Spleen (tissue), 11 donors: ENCODE data around the gene TXNRD2. TPM values are rescaled to one million over a fixed set of nuclear protein-coding genes. Genes with fewer than 3 reads are reported as not detected.

Source experiments
- DNase-seq: peaks from one replicate; pipeline ENCODE4 v3.0.0-alpha.2; 2020
- H3K27ac ChIP-seq, 8 donors: fragments of 200-600 bp; sonication (generic) in 7 of 8; 1 replicate in 4 of 8; 2 replicates in 4 of 8; pipeline versions ENCODE4 v1.5.0 to v1.8.0; 2016 to 2021; ENCODE audit warnings: inconsistent platforms in 4 of 8, mild to moderate bottlenecking in 4 of 8, moderate library complexity in 1 of 8
- H3K27me3 ChIP-seq, 7 donors: fragments of 200-600 bp; sonication (generic) in 6 of 7; replicated peaks in 1 of 7; 1 replicate in 4 of 7; 2 replicates in 3 of 7; pipeline versions ENCODE4 v1.5.0 to v1.8.0; 2016 to 2021; ENCODE audit warnings: inconsistent platforms in 3 of 7, mild to moderate bottlenecking in 1 of 7
- H3K36me3 ChIP-seq, 6 donors: fragments of 200-600 bp; sonication (generic) in 5 of 6; 1 replicate in 4 of 6; 2 replicates in 2 of 6; pipeline versions ENCODE4 v1.5.0 to v1.8.0; 2016 to 2021; ENCODE audit warnings: inconsistent platforms in 2 of 6
- H3K4me1 ChIP-seq, 6 donors: fragments of 200-600 bp; sonication (generic) in 5 of 6; 1 replicate in 3 of 6; 2 replicates in 3 of 6; pipeline versions ENCODE4 v1.5.0 to v1.8.0; 2016 to 2021; ENCODE audit warnings: inconsistent platforms in 3 of 6
- H3K4me3 ChIP-seq, 8 donors: fragments of 200-600 bp; sonication (generic) in 7 of 8; 1 replicate in 4 of 8; 2 replicates in 4 of 8; pipeline versions ENCODE4 v1.5.0 to v1.8.0; 2016 to 2021; ENCODE audit warnings: inconsistent platforms in 4 of 8, mild to moderate bottlenecking in 4 of 8, moderate library complexity in 2 of 8
- H3K9me3 ChIP-seq, 8 donors: fragments of 200-600 bp; sonication (generic) in 7 of 8; 1 replicate in 4 of 8; 2 replicates in 4 of 8; pipeline versions ENCODE4 v1.5.0 to v1.8.0; 2016 to 2021; ENCODE audit warnings: inconsistent platforms in 4 of 8
- POLR2A ChIP-seq, 3 donors: fragments of 450-650 bp; IDR thresholded peaks; one replicate each; pipeline ENCODE4 v1.5.1; 2017; ENCODE audit warnings: antibody characterized with exemption in 3 of 3, mild to moderate bottlenecking in 1 of 3
- POLR2AphosphoS5 ChIP-seq, 3 donors: sonication (generic); formaldehyde crosslinking; IDR thresholded peaks; one replicate each; pipeline ENCODE4 v1.5.1; 2017; ENCODE audit warnings: antibody characterized with exemption in 3 of 3
- WGBS, 5 donors: extraction: QIAGEN DNeasy Blood & Tissue Kit in 3 of 5; methylation state at CpG; one replicate each; pipeline versions ENCODE4 v1.1.5 to v1.1.7; 2013 to 2018; 5-methylcytosine and 5-hydroxymethylcytosine counted together
- intact Hi-C: fragments of 100-400 bp; cut with DNase I; formaldehyde crosslinking; loops from one replicate; pipeline ENCODE4 v1.15.0; 2023; ENCODE audit warnings: low total_unique reads
- polyA plus RNA-seq, 3 donors: library from polyadenylated mRNA; stranded (reverse); fragments of 200-250 nt; gene quantifications; one replicate each; pipeline ENCODE4 v1.2.1, GENCODE V29; 2013
- total RNA-seq, 7 donors: library from RNA; depleted of rRNA in 3 of 7; stranded (reverse); fragments of >200 nt in 3 of 7; fragmentation: NEBNext Ultra II Directional in 4 of 7; extraction: Animal tissue kit (Norgen Biotek cat#: 25700) in 4 of 7; gene quantifications; one replicate each; pipeline versions ENCODE4 v1.1.0 to v1.2.1, GENCODE V29; 2016 to 2021
- TF ChIP-seq, protein P1 (sequence below), 11 experiments: fragments of 200-600 bp in 7 of 11; fragments of 450-650 bp in 4 of 11; sonication (generic) in 4 of 11; IDR thresholded peaks in 8 of 11; conservative IDR thresholded peaks in 3 of 11; 1 replicate in 7 of 11; 2 replicates in 4 of 11; pipeline versions ENCODE4 v1.4.0 to v1.8.0; 2016 to 2021; ENCODE audit warnings: antibody characterized with exemption in 11 of 11, inconsistent platforms in 4 of 11, mild to moderate bottlenecking in 1 of 11
- donor health status: healthy with polysubstance abuse.
- donor health status: DM: no; HTN: no; CAD: no; lungs with moderate emphysema.
- donor health status: DM: no; HTN: no; CAD: no.
- donor health status: Bipolar disorder and iron deficiency.
- donor health status: healthy.
- donor health status: DM: no; HTN: no; CAD: no.
- donor health status: DM: yes; HTN: yes; CAD: no.

Gene TXNRD2
- total and polyA plus RNA-seq, 10 donors: 21.6 to 45.9 (median 35.5) TPM

DNA sequence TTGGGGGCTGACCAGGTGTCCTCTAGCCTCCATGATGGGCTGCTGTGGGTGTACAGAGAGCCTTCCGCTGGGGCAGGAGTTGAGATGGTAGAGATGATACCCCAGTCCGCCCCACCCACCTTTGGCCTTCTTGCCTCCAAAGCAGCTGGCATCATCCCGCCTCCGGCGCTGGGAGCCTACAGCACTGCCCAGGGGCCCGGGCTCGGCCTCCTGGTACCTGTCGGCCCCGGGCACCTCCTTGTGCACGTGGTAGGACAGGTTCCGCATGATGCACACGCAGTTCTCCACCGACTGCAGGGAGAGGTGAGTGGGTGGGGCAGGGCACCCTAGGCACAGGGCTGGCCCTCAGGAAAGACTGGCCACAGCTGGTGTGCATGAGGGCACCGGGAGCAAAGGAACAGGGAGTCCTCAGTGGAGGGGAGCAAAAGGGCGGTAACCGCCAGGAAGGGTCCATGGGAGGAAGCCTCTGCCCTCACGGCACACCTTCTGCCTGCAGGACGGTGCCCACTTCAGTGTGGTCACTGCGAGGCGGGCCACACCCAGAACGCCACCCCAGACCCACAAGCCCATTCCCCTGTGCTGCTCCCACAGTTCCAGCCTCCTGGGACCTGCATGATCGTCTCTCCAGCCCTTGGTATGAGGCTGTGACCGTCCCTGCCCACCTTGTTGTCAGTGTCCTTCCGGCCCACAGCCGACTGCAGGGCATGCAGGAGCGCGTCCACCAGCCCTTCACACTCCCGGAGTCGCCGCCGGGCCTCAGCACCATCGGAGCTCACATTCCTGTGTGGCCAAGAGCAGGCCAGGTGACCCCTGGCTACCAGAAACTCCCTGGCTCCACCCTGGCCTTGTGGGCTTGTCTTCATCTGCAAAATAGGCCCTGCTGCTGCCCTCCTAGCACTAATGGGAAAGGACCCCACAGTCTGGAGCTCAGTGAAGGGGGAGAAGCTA, 36.0 kb upstream of the TXNRD2 start:
- 89 to 94% (median 91%) methylated on average over 18 to 32 of the region's 32 CpGs for WGBS, 5 donors
- Histone ChIP-seq H3K4me3 (no peak overlapping the region), H3K27me3 (no peaks in the 10 kb centered on the region), H3K27ac (no peak overlapping the region), H3K4me1 (peaks cover 0 to 40% (median 12%) of the 10 kb centered on the region in 6 donors), H3K9me3 (no peaks in the 10 kb centered on the region), H3K36me3 (peaks cover 0 to 82% (median 19%) of the 10 kb centered on the region in 6 donors)
- no peak for DNase-seq
- intact Hi-C loops: loop anchor here (10.0 kb wide), 1 partner anchor 147 kb away; no protein-coding TSS in a partner anchor
- TF ChIP-seq, protein P1, sequence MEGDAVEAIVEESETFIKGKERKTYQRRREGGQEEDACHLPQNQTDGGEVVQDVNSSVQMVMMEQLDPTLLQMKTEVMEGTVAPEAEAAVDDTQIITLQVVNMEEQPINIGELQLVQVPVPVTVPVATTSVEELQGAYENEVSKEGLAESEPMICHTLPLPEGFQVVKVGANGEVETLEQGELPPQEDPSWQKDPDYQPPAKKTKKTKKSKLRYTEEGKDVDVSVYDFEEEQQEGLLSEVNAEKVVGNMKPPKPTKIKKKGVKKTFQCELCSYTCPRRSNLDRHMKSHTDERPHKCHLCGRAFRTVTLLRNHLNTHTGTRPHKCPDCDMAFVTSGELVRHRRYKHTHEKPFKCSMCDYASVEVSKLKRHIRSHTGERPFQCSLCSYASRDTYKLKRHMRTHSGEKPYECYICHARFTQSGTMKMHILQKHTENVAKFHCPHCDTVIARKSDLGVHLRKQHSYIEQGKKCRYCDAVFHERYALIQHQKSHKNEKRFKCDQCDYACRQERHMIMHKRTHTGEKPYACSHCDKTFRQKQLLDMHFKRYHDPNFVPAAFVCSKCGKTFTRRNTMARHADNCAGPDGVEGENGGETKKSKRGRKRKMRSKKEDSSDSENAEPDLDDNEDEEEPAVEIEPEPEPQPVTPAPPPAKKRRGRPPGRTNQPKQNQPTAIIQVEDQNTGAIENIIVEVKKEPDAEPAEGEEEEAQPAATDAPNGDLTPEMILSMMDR (IDR thresholded peaks at IDR 0.05 in 8 of 11, conservative IDR thresholded peaks at IDR 0.05 in 3 of 11): no peak
- TF ChIP-seq POLR2A (IDR thresholded peaks at IDR 0.05) (no peak), POLR2AphosphoS5 (IDR thresholded peaks at IDR 0.05) (no peak)

DNA sequence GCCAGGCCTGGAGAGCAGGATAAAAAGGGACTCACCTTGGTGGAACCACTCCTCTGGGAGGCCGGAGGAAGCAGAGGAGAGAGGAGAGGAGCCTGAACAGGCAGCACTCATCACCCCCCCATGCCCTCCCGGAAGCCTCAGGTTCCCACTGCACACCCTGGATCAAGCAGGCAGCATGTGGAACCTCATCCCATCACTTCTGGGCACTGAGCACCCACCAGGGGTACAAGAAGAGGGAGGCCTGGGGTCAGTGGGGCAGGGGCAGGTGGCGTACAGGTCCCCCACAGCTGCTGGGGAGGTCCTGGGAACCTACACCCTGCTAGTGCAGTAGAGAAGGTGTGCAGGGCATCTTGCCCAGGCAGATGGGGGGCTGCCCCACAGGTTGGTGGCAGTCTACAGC, 35.1 kb upstream of the TXNRD2 start:
- intact Hi-C loops: loop anchor here (10.0 kb wide), 1 partner anchor 148 kb away; no protein-coding TSS in a partner anchor
- Histone ChIP-seq H3K4me3 (no peak overlapping the region), H3K27ac (no peak overlapping the region), H3K27me3 (no peaks in the 10 kb centered on the region), H3K4me1 (peaks cover 0 to 49% (median 13%) of the 10 kb centered on the region in 6 donors), H3K36me3 (peaks cover 0 to 87% (median 18%) of the 10 kb centered on the region in 6 donors), H3K9me3 (no peaks in the 10 kb centered on the region)
- DNase-seq: no peak
- TF ChIP-seq POLR2AphosphoS5 (IDR thresholded peaks at IDR 0.05) (no peak), POLR2A (IDR thresholded peaks at IDR 0.05) (no peak)
- TF ChIP-seq, protein P1 (IDR thresholded peaks at IDR 0.05 in 8 of 11, conservative IDR thresholded peaks at IDR 0.05 in 3 of 11): no peak
- 79 to 100% (median 91%) methylated on average over 2 to 3 of the region's 3 CpGs for WGBS, 5 donors

- TF ChIP-seq POLR2AphosphoS5 (IDR thresholded peaks at IDR 0.05): no peak
- no peak for TF ChIP-seq POLR2A (IDR thresholded peaks at IDR 0.05)
- peaks cover 0 to 59% (median 23%) of the 10 kb centered on the region in 6 donors for H3K4me1 ChIP-seq
- H3K36me3 ChIP-seq: peaks cover 0 to 87% (median 13%) of the 10 kb centered on the region in 6 donors
- 63 to 70% (median 65%) methylated on average over 3 to 4 of the region's 4 CpGs for WGBS, 5 donors
- intact Hi-C loops: loop anchor here (10.0 kb wide), 1 partner anchor 149 kb away; no protein-coding TSS in a partner anchor
- peak overlapping the region in 2 of 8 donors; percentile 12 to 24 for H3K27ac ChIP-seq
- no peaks in the 10 kb centered on the region for H3K9me3 ChIP-seq
- H3K4me3 ChIP-seq: no peak overlapping the region
- no peak for DNase-seq
- no peaks in the 10 kb centered on the region for H3K27me3 ChIP-seq
Measured at GRCh38 chr22:19975707-19976035, 34.1 kb upstream of the TXNRD2 start.

DNA sequence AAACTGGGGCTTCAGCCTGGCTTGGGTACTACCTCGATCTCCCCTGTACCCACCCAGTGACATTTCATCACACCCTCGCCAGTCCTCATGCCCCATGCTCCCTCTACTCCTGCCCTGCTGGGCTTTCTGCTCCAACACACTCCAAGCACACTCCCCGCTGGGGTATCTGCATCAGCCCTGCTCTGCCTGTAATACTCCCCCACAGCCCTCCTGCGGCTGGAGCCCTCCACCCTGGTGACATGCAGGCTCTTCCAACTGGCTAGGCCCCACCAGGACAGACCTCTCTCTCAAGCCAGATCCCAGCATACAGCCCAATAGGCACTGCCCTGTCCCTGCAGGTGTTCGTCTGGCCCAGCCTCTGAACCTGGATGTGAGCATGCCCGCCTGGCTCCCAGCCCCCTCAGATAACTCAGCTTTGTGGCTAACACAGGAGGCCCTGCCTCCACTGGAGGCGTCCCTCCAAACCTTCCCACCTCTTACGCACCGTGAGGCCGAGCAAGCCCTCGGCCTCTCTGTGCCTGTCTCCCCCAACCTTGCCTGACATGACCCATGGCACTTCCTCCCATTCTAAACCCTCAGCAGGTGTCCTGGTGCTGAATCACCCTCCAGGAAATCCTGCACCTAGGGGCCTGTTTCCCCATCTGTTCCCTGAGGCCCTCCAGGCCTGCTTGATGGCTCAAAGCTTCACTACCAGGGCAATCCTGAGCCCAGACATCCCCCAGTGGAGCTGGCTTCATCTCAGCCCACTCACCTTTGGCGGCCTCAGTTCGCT, 33.5 kb upstream of the TXNRD2 start:
- no peak for DNase-seq
- Histone ChIP-seq H3K27ac (peak overlapping the region in 3 of 8 donors; percentile 12 to 24 (median 22)), H3K27me3 (no peaks in the 10 kb centered on the region), H3K36me3 (peaks cover 0 to 85% (median 13%) of the 10 kb centered on the region in 6 donors), H3K4me1 (peaks cover 0 to 64% (median 28%) of the 10 kb centered on the region in 6 donors), H3K4me3 (no peak overlapping the region), H3K9me3 (no peaks in the 10 kb centered on the region)
- 32 to 52% (median 37%) methylated on average over 11 to 13 of the region's 13 CpGs for WGBS, 5 donors
- intact Hi-C loops: loop anchor here (5.0 to 10.0 kb wide), 2 partner anchors 37 to 150 kb away; no protein-coding TSS in a partner anchor
- TF ChIP-seq, protein P1 (IDR thresholded peaks at IDR 0.05 in 8 of 11, conservative IDR thresholded peaks at IDR 0.05 in 3 of 11): no peak
- peak in 2 of 3 donors; percentile 14 to 44 for TF ChIP-seq POLR2AphosphoS5 (IDR thresholded peaks at IDR 0.05)
- TF ChIP-seq POLR2A (IDR thresholded peaks at IDR 0.05): no peak
